ENCODE data around the gene MALSU1.

MALSU1 gene

DNA sequence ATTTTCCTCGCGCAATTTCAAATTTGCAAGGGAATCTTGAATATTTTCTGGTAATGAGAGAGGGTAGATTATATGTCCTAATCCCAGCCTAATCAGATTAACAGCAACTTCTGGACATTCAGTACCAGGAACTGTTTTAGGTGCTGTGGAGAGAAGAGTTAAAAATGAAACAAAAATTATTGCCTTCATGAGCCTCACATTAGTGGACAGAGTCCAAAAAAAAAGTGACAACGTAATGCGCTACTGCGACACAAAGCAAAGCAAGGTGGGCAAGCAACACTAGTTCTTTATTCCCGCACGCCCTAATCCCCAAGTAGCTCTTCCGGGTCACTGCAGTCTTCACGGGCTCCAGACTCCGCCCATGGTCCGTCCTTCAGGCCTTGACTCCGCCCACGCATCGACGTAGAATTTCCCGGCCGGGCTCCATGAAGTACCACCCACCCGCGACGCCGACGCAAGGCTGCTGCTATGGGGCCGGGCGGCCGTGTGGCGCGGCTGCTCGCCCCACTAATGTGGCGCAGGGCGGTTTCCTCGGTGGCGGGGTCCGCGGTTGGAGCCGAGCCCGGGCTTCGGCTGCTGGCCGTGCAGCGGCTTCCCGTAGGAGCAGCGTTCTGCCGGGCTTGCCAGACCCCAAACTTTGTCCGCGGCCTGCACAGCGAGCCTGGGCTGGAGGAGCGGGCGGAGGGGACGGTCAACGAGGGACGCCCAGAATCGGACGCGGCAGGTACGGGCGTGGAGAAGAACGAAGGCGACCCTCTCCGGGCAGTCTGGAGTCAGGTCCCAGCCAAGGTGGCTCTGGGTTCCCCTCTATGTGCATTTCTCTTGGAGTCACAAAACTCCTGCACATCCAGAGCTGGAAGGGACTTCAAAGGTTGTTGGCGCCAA is at the start of gene MALSU1:
MALSU1 (plus strand) TSS at position 455 of the 885 bp plus-strand sequence; CDS start at position 469, 14 bp downstream.
- in situ Hi-C loops (cut with HindIII; ENCODE audit: low pct_unique_long_range_greater_than_20kb, low sequenced_read_pairs), result no loop called here
- TF ChIP-seq JUND (IDR thresholded peaks at IDR 0.05; ENCODE audit: low read depth), result no peak
- peak; percentile 86 to 98 for DNase-seq (ENCODE audit: low read depth in 1 of 2, low spot score in 1 of 2)

DNA sequence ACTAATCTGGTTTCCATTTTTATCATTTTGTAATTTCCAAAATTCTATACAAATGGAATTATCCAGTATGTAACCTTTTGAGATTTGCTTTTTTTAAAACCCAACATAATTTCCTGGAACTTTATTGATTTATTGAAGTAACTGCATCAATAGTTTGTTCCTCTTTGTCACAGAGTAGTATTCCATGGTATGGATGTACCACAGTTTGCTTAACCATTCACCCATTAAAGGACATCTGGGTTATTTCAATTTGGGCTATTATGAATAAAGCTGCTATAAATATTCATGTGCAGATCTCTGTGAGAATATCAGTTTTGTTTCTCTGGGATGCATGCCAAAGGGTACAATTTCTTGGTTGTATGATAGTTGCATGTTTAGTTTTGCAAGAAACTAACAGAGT is 49.7 kb upstream of the MALSU1 start:
- DNase-seq (ENCODE audit: low read depth in 1 of 2, low spot score in 1 of 2), result no peak
- TF ChIP-seq JUND (IDR thresholded peaks at IDR 0.05; ENCODE audit: low read depth), result no peak
- in situ Hi-C loops (cut with HindIII; ENCODE audit: low pct_unique_long_range_greater_than_20kb, low sequenced_read_pairs), result no loop called here

DNA sequence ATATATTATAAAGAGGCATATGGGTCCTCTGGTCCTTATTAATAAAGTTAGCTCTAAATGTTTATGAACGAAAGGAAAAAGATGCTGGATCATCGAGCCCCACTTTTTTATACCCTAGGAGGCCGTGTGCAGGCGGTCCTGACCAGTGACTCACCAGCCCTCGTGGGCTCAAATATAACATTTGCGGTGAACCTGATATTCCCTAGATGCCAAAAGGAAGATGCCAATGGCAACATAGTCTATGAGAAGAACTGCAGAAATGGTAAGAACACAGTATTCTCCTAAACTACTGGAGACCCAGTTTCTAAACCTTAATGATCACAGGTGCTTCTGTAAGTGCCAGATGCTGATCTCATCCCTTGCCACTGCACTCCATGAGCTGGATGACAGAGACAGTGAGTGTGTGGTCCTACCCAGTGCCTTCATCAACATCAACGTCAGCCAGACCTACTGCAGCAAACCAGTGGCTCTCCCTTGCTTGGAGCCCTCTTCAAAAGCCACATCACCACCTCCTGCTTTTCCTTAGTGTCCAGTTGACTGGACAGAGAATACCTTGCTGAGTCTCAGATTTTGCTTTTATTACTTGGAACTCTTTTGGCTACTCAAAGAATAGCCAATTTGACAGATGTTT is 45.0 kb upstream of the MALSU1 start:
- in situ Hi-C loops (cut with HindIII; ENCODE audit: low pct_unique_long_range_greater_than_20kb, low sequenced_read_pairs), result no loop called here
- no peak for TF ChIP-seq JUND (IDR thresholded peaks at IDR 0.05; ENCODE audit: low read depth)
- no peak for DNase-seq (ENCODE audit: low read depth in 1 of 2, low spot score in 1 of 2)

DNA sequence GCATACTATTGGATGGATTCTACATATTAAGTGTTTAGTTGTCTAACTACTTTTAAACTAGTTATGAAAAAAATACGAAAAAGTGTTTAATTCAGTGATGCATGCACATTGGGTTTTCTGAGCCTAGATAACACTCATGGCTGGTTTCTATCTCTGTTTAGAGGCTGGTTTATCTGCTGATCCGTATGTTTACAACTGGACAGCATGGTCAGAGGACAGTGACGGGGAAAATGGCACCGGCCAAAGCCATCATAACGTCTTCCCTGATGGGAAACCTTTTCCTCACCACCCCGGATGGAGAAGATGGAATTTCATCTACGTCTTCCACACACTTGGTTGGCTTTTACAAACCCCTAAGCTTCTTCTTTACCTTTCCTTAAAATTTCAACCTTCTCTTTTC is 42.4 kb upstream of the MALSU1 start:
- in situ Hi-C loops (cut with HindIII; ENCODE audit: low pct_unique_long_range_greater_than_20kb, low sequenced_read_pairs), result no loop called here
- DNase-seq (ENCODE audit: low read depth in 1 of 2, low spot score in 1 of 2), result no peak
- no peak for TF ChIP-seq JUND (IDR thresholded peaks at IDR 0.05; ENCODE audit: low read depth)

DNA sequence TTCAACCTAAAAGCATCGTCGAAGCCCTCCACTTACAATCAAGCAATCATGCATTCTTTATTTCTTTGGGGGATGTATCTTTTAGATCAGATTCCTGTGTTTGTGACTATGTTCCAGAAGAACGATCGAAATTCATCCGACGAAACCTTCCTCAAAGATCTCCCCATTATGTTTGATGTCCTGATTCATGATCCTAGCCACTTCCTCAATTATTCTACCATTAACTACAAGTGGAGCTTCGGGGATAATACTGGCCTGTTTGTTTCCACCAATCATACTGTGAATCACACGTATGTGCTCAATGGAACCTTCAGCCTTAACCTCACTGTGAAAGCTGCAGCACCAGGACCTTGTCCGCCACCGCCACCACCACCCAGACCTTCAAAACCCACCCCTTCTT is 38.8 kb upstream of the MALSU1 start:
- no peak for DNase-seq (ENCODE audit: low read depth in 1 of 2, low spot score in 1 of 2)
- in situ Hi-C loops (cut with HindIII; ENCODE audit: low pct_unique_long_range_greater_than_20kb, low sequenced_read_pairs), result no loop called here
- no peak for TF ChIP-seq JUND (IDR thresholded peaks at IDR 0.05; ENCODE audit: low read depth)

DNA sequence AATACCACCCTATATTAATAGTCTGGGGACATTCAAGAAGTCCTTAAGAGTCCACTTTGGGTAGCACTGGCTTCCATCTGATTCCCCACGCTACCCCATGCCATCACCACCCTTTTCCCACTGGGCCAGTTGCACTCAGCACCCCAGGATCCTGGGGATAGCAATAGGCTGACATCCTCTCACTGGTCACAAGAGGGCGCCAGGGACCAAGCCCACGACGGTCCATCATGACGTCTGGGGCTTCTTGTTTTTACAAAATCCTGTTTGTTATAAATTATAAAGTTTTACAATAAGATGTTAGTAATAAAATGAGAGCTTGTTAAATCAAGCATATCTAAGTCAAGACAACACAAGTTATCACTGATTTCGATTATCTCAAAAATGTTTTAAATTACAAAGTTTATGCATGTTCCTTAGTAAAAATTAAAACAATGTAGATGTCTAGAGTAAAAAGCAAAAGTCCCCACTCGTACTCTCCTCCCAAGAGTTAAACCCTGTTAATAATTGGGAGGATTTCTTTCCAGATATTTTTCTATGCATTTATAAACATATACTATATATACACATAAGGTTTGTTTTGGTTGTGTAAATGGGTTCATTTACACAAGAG is 37.2 kb upstream of the MALSU1 start:
- peak; percentile 67 to 77 for DNase-seq (ENCODE audit: low read depth in 1 of 2, low spot score in 1 of 2)
- TF ChIP-seq JUND (IDR thresholded peaks at IDR 0.05; ENCODE audit: low read depth), result no peak
- in situ Hi-C loops (cut with HindIII; ENCODE audit: low pct_unique_long_range_greater_than_20kb, low sequenced_read_pairs), result no loop called here

DNA sequence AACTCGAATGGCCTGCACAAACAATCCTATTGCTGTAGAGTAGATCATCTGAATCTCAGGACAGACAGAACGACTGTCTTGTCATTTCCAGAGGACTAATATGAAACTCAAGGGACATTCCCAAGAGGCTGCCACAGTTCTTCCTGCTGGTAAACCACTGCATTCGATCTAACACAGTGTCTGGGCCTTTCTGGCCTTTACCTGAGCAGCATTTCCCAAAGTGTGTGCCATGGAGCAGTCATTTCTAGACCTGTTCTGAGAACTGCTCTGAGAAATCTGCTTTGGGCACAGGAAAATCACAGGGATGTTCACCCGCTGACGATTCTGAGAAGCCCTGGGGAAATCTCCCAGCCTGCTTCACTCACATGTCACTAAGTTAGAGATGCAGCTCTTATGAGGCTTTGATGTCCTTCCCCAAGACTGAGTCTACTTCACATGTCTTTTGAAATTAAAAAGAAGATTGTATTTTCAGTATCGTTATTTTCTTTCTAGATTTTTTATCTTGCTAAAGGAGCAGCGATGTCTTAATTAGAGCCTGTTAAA is 34.2 kb upstream of the MALSU1 start:
- no peak for TF ChIP-seq JUND (IDR thresholded peaks at IDR 0.05; ENCODE audit: low read depth)
- in situ Hi-C loops (cut with HindIII; ENCODE audit: low pct_unique_long_range_greater_than_20kb, low sequenced_read_pairs), result no loop called here
- no peak for DNase-seq (ENCODE audit: low read depth in 1 of 2, low spot score in 1 of 2)

DNA sequence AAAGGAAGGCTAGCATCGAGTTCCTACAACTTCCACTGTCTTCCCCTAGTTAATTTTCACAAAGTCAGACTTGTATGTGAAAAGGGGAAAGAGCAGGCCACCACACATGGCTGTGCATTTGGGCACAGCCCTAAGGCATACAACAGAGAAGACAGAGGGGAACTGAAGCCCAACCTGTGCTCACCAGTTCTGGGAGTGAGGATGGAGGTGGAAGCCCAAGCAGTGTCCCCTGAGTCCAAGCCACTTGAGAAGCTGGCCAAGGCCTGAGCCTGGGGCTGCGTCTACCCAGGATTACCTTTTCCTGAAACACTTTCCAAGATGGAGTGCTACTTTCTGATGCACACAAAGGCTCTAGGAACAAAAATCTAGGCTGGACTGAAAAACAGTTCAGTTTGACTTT is 32.2 kb upstream of the MALSU1 start:
- TF ChIP-seq JUND (IDR thresholded peaks at IDR 0.05; ENCODE audit: low read depth), result no peak
- no peak for DNase-seq (ENCODE audit: low read depth in 1 of 2, low spot score in 1 of 2)
- in situ Hi-C loops (cut with HindIII; ENCODE audit: low pct_unique_long_range_greater_than_20kb, low sequenced_read_pairs), result no loop called here

DNA sequence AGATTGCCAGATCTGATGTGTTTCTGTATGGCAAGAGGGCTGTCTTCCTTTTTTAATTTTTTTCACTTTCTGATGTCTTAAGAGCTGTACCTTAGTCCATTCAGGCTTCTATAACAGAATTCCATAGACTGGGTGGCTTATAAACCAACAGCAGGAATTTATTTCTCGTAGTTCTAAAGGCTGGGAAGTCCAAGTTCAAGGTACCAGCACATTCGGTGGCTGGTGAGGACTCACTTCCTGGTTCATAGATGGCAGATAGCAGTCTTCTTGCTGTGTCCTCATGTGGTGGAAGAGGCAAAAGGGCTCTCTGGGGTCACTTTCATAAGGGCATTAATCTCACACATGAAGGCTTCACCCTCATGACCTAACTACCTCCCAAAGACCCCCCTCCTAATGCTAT is 31.8 kb upstream of the MALSU1 start:
- no peak for DNase-seq (ENCODE audit: low read depth in 1 of 2, low spot score in 1 of 2)
- TF ChIP-seq JUND (IDR thresholded peaks at IDR 0.05; ENCODE audit: low read depth), result no peak
- in situ Hi-C loops (cut with HindIII; ENCODE audit: low pct_unique_long_range_greater_than_20kb, low sequenced_read_pairs), result no loop called here

DNA sequence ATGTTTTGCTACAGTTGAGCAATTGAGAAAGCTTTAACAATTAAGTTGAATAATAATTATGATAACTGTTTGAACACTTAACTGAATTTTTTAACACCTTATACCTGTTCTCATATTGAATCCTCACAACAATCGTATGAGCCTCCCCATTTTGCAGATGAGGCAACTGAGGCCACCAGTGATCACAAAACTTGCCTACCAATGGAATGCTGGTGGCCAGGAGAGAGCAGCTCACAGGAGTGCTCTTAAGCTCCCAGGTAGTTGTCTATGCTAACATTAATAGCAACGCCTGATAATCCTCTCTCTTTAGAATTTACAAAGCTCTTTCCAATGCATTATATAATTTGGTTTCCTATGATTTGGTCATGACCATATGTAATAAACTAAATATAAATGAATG is 31.0 kb upstream of the MALSU1 start:
- in situ Hi-C loops (cut with HindIII; ENCODE audit: low pct_unique_long_range_greater_than_20kb, low sequenced_read_pairs), result no loop called here
- DNase-seq (ENCODE audit: low read depth in 1 of 2, low spot score in 1 of 2), result no peak
- TF ChIP-seq JUND (IDR thresholded peaks at IDR 0.05; ENCODE audit: low read depth), result no peak

DNA sequence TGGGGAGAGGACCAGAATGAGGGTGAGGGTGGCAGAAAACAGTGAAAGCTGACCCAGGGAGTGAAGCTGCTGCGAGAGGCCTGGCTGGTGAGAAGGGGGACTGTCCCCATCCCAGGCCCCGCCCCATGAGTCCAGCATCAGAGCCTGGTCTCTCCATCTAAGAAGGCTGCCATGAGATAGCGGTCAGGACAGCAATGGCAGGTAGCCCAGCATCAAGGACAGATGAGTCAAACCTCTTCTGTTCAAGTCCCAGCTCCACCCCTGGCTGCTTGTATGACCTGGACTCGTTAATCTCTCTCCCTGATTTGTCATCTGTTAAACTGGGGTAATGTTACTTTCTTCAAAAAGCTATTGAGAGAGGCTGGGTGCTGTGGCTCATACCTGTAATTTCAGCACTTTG is 30.4 kb upstream of the MALSU1 start:
- no peak for DNase-seq (ENCODE audit: low read depth in 1 of 2, low spot score in 1 of 2)
- TF ChIP-seq JUND (IDR thresholded peaks at IDR 0.05; ENCODE audit: low read depth), result no peak
- in situ Hi-C loops (cut with HindIII; ENCODE audit: low pct_unique_long_range_greater_than_20kb, low sequenced_read_pairs), result no loop called here

DNA sequence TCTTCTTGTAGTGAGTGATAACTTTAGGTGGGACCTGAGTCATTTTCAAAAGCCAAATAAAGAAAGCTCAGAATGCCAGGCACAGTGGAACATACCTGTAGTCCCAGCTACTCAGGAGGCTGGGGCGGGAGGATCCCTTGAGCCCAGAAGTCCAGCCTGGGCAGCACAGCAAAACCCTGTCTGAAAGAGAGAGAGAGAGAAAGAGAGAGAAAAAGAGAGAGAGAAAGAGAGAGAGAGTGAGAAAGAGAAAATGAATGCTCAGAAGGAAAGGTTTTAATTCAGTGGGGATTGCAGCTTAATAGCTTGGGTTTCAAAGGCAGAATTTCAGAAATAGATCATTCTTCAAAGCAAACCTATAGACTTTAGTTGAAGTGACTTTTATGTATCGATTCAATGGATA is 26.9 kb upstream of the MALSU1 start:
- DNase-seq (ENCODE audit: low read depth in 1 of 2, low spot score in 1 of 2), result no peak
- TF ChIP-seq JUND (IDR thresholded peaks at IDR 0.05; ENCODE audit: low read depth), result no peak
- in situ Hi-C loops (cut with HindIII; ENCODE audit: low pct_unique_long_range_greater_than_20kb, low sequenced_read_pairs), result no loop called here

DNA sequence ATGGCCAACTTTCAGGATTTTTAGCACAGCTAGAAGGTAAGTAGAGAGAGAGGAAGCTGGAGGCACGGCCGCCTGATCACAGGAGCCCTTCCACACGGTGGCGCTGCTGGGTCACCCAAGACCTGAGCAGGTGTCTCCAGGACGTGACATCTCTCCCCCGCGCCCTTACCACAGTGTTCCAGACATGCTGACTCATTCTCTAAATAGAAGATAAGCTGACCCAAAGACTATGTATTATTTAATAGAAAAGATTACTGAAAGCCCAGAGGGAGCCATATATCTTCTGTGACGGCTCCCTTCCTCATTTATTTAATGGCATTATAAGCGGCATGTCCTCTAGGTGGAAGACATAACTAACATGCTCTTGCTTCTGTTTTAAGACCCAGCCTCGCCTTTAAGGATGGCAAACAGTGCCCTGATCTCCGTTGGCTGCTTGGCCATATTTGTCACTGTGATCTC is 26.0 kb upstream of the MALSU1 start:
- peak; percentile 47 to 94 for DNase-seq (ENCODE audit: low read depth in 1 of 2, low spot score in 1 of 2)
- in situ Hi-C loops (cut with HindIII; ENCODE audit: low pct_unique_long_range_greater_than_20kb, low sequenced_read_pairs), result no loop called here
- TF ChIP-seq JUND (IDR thresholded peaks at IDR 0.05; ENCODE audit: low read depth), result peak; percentile 50
